B cell (primary cell): ENCODE data around the gene BST2. TPM values are rescaled to one million over a fixed set of nuclear protein-coding genes. Genes with fewer than 3 reads are reported as not detected.
A peak's percentile ranks its signal among the peaks of the same experiment; 100 is the strongest.

ENCODE experiments used
- ATAC-seq: fragments of 200-7000 bp; cut with Tn5 transposase; one replicate; pipeline ENCODE4 v1.10.0; 2021; ENCODE audit warnings: low read depth, mild to moderate bottlenecking, moderate number of reproducible peaks, moderate library complexity
- CTCF ChIA-PET: fragments of 350-600 bp; sonication (Branson Sonifier 250); formaldehyde crosslinking; loops from one replicate; lab custom pipeline; 2021; ENCODE audit warnings: antibody characterized with exemption, inconsistent platforms; lab: Charles Lee
- POLR2A ChIA-PET: fragments of 350-600 bp; sonication (Branson Sonifier 250); formaldehyde crosslinking; loops from one replicate; lab custom pipeline; 2021; ENCODE audit warnings: antibody characterized with exemption; lab: Charles Lee
- DNase-seq: peaks from one replicate; pipeline ENCODE4 v3.0.0; 2013
- H2AFZ ChIP-seq: 2 replicates; pipeline ENCODE4 v1.6.1; 2012; ENCODE audit warnings: mild to moderate bottlenecking, low read depth, low read length; ENCODE audit not compliant: insufficient read depth, poor library complexity, severe bottlenecking
- H3K27ac ChIP-seq, 2 donors: 1 replicate in 1 of 2; 2 replicates in 1 of 2; pipeline ENCODE4 v1.5.1; 2012 to 2013; ENCODE audit warnings: low read length in 2 of 2, mild to moderate bottlenecking in 2 of 2, moderate library complexity in 1 of 2
- H3K27me3 ChIP-seq, 4 experiments: fragments of 200-600 bp in 1 of 4; sonication (generic) in 1 of 4; replicated peaks in 1 of 4; 1 replicate in 2 of 4; 2 replicates in 2 of 4; pipeline versions ENCODE4 v1.6.1 to v1.7.0; 2013 to 2016; ENCODE audit warnings: low read length in 3 of 4, mild to moderate bottlenecking in 2 of 4, mixed read lengths in 1 of 4, moderate library complexity in 1 of 4; ENCODE audit not compliant: insufficient read depth in 4 of 4, control insufficient read depth in 3 of 4; ENCODE audit errors: control extremely low read depth in 1 of 4
- H3K36me3 ChIP-seq, 2 experiments: replicated peaks in 1 of 2; 1 replicate in 1 of 2; 2 replicates in 1 of 2; pipeline versions ENCODE4 v1.6.1 to v1.7.1; 2013; ENCODE audit warnings: low read length in 1 of 2; ENCODE audit not compliant: insufficient read depth in 2 of 2, control insufficient read depth in 1 of 2; ENCODE audit errors: control extremely low read depth in 1 of 2, extremely low read depth in 1 of 2
- H3K4me1 ChIP-seq, 2 donors: fragments of 200-600 bp in 1 of 2; sonication (generic) in 1 of 2; 1 replicate in 1 of 2; 2 replicates in 1 of 2; pipeline versions ENCODE4 v1.5.1 to v1.6.1; 2013 to 2017; ENCODE audit warnings: low read length in 2 of 2; ENCODE audit not compliant: control insufficient read depth in 2 of 2, insufficient read depth in 2 of 2
- H3K4me2 ChIP-seq: replicated peaks from 2 replicates; pipeline ENCODE3; 2012; ENCODE audit warnings: mild to moderate bottlenecking, low read depth, low read length; ENCODE audit not compliant: poor library complexity, severe bottlenecking
- H3K4me3 ChIP-seq, 5 experiments: fragments of 200-600 bp in 1 of 5; sonication (generic) in 1 of 5; 1 replicate in 3 of 5; 2 replicates in 2 of 5; pipeline versions ENCODE4 v1.5.1 to v1.7.0; 2011 to 2016; ENCODE audit warnings: low read length in 4 of 5, mild to moderate bottlenecking in 4 of 5, low read depth in 2 of 5, control low read depth in 1 of 5, moderate library complexity in 1 of 5; ENCODE audit not compliant: insufficient read depth in 1 of 5; ENCODE audit errors: control extremely low read depth in 1 of 5, extremely low read depth in 1 of 5
- H3K79me2 ChIP-seq: fragments of 200-600 bp; sonication (generic); one replicate; pipeline ENCODE4 v1.6.0; 2016; ENCODE audit warnings: low read length; ENCODE audit not compliant: control insufficient read depth, insufficient read depth
- H3K9ac ChIP-seq: fragments of 200-600 bp; sonication (generic); 2 replicates; pipeline ENCODE4 v1.6.1; 2017; ENCODE audit warnings: mild to moderate bottlenecking, low read length, moderate library complexity
- H3K9me3 ChIP-seq, 3 donors: one replicate each; pipeline versions ENCODE4 v1.6.1 to v1.7.1; 2013; ENCODE audit warnings: low read length in 2 of 3; ENCODE audit not compliant: control insufficient read depth in 2 of 3, insufficient read depth in 1 of 3; ENCODE audit errors: control extremely low read depth in 1 of 3
- H4K20me1 ChIP-seq: 2 replicates; pipeline ENCODE4 v1.6.0; 2012; ENCODE audit warnings: mild to moderate bottlenecking, low read length; ENCODE audit not compliant: insufficient read depth, control insufficient read depth, poor library complexity, severe bottlenecking
- H3K27ac Mint-ChIP-seq: one replicate; pipeline ENCODE4 v1.8.0; 2021; ENCODE audit warnings: mixed read lengths
- H3K27me3 Mint-ChIP-seq: one replicate; pipeline ENCODE4 v1.8.0; 2021; ENCODE audit warnings: mixed read lengths
- H3K4me1 Mint-ChIP-seq: one replicate; pipeline ENCODE4 v1.8.0; 2021; ENCODE audit warnings: mixed read lengths
- H3K4me3 Mint-ChIP-seq: one replicate; pipeline ENCODE4 v1.8.0; 2021; ENCODE audit warnings: mixed read lengths
- H3K9me3 Mint-ChIP-seq: one replicate; pipeline ENCODE4 v1.8.0; 2022; ENCODE audit warnings: mixed read lengths; ENCODE audit not compliant: insufficient read depth
- EZH2 ChIP-seq: IDR thresholded peaks from 2 replicates; pipeline ENCODE4 v1.6.1; 2012; ENCODE audit warnings: borderline replicate concordance, low read depth, mild to moderate bottlenecking, moderate library complexity, low read length; ENCODE audit not compliant: insufficient read depth, poor library complexity, severe bottlenecking
- WGBS: methylation state at CpG from one replicate; pipeline ENCODE4 v1.1.5; 2013; ENCODE audit warnings: missing lambda C conversion rate; ENCODE audit not compliant: insufficient coverage; 5-methylcytosine and 5-hydroxymethylcytosine counted together
- intact Hi-C: fragments of 100-400 bp; cut with micrococcal nuclease; formaldehyde crosslinking; loops from one replicate; pipeline ENCODE4 v1.10.0; 2022
- polyA plus RNA-seq: library from polyadenylated mRNA; depleted of rRNA; stranded (reverse); fragments of >200 nt; gene quantifications from 2 replicates; pipeline ENCODE4 v1.2.3, GENCODE V29; 2012
- total RNA-seq, 2 donors: library from RNA; stranded (reverse); fragments of 120-200 nt in 1 of 2; gene quantifications; 1 replicate in 1 of 2; 2 replicates in 1 of 2; pipeline versions ENCODE4 v1.2.3 to v1.2.4, GENCODE V29; 2013 to 2022
- TF ChIP-seq, protein P1 (sequence below): fragments of 200-600 bp; IDR thresholded peaks from one replicate; pipeline ENCODE4 v1.8.0; 2022; ENCODE audit warnings: antibody characterized with exemption, mild to moderate bottlenecking

The BST2 gene
- total and polyA plus RNA-seq, 2 donors (not counting 1 experiment from before 2014, with no cell fraction given): 59.7 to 79.5 TPM

DNA sequence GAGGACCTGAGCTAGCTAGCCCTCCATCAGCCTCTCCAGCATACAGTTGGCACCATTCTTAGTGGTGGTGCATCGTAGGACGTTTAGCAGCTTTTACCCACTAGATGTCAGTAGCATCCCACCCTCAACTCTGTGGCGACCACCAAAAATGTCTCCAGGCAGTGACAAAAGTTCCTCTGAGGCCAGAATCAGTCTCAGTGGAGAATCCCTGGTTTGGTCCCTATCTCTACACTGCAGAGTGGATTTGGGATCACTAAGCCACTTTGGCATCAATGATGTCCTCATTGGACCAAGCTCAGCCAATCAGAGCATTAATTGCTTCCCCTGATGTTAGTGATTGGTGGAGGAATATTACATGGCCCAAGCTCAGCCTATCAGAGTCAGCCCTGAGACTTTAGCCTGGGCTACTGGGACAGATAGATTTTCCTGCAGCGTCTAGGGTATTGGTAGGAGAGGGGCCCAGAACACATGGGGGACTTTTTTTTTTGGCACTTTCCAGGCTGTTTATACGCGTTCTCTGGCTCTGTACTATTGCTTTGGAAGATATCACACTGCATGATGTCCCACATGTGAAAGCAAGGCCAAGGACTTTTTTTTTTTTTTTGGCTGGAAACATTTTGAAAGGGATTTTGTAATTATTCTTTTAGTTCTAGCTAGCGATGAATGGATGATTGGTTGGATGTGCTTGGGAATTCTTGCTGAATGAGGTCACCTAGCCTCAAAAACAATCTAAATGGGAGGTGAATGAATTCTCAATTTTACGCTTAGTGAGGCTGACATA lies 36.0 kb upstream of the BST2 start:
- Histone ChIP-seq H3K79me2 (no peaks in the 10 kb centered on the region), H3K4me2 (no peak overlapping the region), H3K27ac (no peak overlapping the region), H3K36me3 (no peaks in the 10 kb centered on the region), H3K9me3 (peaks cover 0 to 7% (median 1%) of the 10 kb centered on the region in 3 donors), H3K4me1 (no peaks in the 10 kb centered on the region), H3K9ac (no peak overlapping the region), H4K20me1 (no peaks in the 10 kb centered on the region), H3K4me3 (no peak overlapping the region), H2AFZ (no peak overlapping the region), H3K27me3 (no peaks in the 10 kb centered on the region)
- H3K4me1 Mint-ChIP-seq: no peaks in the 10 kb centered on the region
- H3K9me3 Mint-ChIP-seq: peaks cover 2% of the 10 kb centered on the region
- CTCF ChIA-PET: interaction anchor here (0.6 to 1.5 kb wide), 11 partner anchors 11 to 1321 kb away, joined by 3 to 6 read pairs (median 3); partner anchors contain the start of gene CCDC124
- intact Hi-C loops: loop anchor here (10.0 kb wide), 1 partner anchor 413 kb away; the partner anchor contains the start of gene RPL18A
- ATAC-seq: peak; percentile 31
- no peaks in the 10 kb centered on the region for H3K27me3 Mint-ChIP-seq
- no peak overlapping the region for H3K4me3 Mint-ChIP-seq
- POLR2A ChIA-PET: interaction anchor here (0.6 kb wide), 2 partner anchors 172 to 338 kb away, joined by 3 to 6 read pairs; no protein-coding TSS in a partner anchor
- TF ChIP-seq, protein P1, sequence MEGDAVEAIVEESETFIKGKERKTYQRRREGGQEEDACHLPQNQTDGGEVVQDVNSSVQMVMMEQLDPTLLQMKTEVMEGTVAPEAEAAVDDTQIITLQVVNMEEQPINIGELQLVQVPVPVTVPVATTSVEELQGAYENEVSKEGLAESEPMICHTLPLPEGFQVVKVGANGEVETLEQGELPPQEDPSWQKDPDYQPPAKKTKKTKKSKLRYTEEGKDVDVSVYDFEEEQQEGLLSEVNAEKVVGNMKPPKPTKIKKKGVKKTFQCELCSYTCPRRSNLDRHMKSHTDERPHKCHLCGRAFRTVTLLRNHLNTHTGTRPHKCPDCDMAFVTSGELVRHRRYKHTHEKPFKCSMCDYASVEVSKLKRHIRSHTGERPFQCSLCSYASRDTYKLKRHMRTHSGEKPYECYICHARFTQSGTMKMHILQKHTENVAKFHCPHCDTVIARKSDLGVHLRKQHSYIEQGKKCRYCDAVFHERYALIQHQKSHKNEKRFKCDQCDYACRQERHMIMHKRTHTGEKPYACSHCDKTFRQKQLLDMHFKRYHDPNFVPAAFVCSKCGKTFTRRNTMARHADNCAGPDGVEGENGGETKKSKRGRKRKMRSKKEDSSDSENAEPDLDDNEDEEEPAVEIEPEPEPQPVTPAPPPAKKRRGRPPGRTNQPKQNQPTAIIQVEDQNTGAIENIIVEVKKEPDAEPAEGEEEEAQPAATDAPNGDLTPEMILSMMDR: peak; percentile 18
- TF ChIP-seq EZH2: no peak
- peak; percentile 48 for DNase-seq
- H3K27ac Mint-ChIP-seq: no peak overlapping the region
- WGBS: 66% methylated on average over 6 of the region's 8 CpGs

GRCh38 chr19:17436874-17437267 lies 31.4 kb upstream of the BST2 start:
- DNase-seq: no peak
- H3K27ac ChIP-seq: no peak overlapping the region
- H3K27ac Mint-ChIP-seq: no peak overlapping the region
- no peak overlapping the region for H2AFZ ChIP-seq
- no peak for TF ChIP-seq EZH2
- TF ChIP-seq, protein P1: no peak
- no peaks in the 10 kb centered on the region for H3K79me2 ChIP-seq
- H3K9me3 ChIP-seq: peaks cover 0 to 12% (median 1%) of the 10 kb centered on the region in 3 donors
- H3K9ac ChIP-seq: no peak overlapping the region
- H3K27me3 ChIP-seq: no peaks in the 10 kb centered on the region
- WGBS: 95% methylated on average over 4 of the region's 7 CpGs
- H3K4me3 Mint-ChIP-seq: no peak overlapping the region
- no peaks in the 10 kb centered on the region for H3K4me1 ChIP-seq
- no peaks in the 10 kb centered on the region for H3K36me3 ChIP-seq
- H3K4me1 Mint-ChIP-seq: no peaks in the 10 kb centered on the region
- H3K27me3 Mint-ChIP-seq: no peaks in the 10 kb centered on the region
- peaks cover 2% of the 10 kb centered on the region for H3K9me3 Mint-ChIP-seq
- H3K4me2 ChIP-seq: no peak overlapping the region
- ChIA-PET CTCF (interaction anchor here (1.0 kb wide), 1 partner anchor 10 kb away, joined by 3 read pairs; no protein-coding TSS in a partner anchor), POLR2A (no interaction called here)
- intact Hi-C loops: no loop called here
- ATAC-seq: no peak
- H4K20me1 ChIP-seq: no peaks in the 10 kb centered on the region
- H3K4me3 ChIP-seq: no peak overlapping the region
